ENCODE data around the gene COL26A1.

The COL26A1 gene

DNA sequence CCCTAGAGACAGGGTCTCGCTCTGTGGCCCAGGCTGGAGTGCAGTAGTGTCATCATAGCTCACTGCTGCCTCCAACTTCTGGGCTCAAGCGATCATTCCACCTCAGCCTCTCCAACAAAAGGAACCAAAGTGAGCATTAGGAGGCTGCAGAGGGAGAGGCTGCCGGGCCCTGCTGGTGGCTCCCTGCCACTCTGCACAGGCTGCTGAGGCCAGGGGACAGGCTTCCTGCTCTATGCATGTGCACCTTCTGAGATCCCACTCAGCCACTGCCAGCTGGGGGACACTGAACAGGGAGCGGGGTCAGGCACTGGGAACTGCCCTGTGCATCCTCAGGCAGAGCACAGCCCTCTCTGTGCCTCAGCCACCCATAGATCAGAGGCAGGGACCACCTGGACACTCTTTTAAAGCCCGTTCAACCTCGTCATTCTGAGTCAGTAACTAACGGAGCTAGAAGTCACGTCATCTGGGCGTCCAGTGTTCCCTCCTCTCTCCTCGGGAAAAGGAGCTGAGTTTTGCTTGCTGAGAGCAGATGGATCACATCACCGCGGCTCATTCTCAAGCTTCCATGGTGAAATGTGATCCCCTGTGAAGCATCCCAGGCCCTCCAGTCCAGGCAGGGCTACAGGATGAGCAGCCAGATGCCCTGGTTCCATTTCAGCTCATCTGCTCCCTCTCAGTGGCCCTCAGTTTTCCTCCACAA is 156.8 kb downstream of the COL26A1 start:
- Histone ChIP-seq H3K4me3 (no peak overlapping the region), H3K27ac (no peak overlapping the region)

DNA sequence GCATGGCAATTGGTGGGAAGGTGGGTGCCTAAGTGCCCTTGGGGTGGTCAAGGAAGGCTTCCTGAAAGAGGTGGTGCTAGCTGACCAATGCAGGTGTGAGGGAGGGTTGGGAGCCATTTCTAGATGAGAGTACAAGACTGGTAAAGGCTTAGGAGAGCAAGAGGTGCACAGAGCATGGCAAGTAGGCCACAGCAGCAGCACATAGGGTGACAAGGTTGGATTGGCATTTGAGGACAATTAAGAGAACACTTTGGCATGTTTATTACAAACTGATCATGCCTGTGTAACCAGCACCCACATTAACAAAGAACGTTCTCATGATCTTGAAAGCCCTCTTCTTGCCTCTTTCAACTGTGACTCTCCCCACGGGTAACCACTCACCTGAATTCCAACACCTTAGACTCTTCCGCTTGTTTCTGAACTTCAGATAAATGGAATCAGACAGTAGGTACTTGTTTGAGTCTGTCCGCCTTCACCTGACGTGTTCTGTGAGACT is 158.8 kb downstream of the COL26A1 start:
- Histone ChIP-seq H3K27ac (no peak overlapping the region), H3K4me3 (no peak overlapping the region)

DNA sequence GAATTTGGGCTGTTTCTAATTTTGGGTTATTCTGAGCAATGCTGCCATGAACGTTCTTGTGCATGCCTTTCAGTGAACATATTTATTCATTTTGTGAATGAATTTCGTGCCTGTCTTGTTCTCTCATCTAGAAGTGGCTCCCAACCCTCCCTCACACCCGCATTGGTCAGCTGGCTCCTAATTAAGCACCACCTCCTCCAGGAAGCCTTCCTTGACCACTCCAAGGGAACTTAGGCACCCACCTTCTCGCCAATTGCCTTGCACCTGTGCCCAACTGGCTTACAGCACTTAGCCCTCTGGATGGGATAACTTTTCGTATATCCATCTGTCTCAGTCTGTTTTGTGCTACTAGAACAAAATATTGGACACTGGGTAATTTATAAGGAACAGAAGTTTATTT is 159.3 kb downstream of the COL26A1 start:
- H3K4me3 ChIP-seq, result no peak overlapping the region
- no peak overlapping the region for H3K27ac ChIP-seq

DNA sequence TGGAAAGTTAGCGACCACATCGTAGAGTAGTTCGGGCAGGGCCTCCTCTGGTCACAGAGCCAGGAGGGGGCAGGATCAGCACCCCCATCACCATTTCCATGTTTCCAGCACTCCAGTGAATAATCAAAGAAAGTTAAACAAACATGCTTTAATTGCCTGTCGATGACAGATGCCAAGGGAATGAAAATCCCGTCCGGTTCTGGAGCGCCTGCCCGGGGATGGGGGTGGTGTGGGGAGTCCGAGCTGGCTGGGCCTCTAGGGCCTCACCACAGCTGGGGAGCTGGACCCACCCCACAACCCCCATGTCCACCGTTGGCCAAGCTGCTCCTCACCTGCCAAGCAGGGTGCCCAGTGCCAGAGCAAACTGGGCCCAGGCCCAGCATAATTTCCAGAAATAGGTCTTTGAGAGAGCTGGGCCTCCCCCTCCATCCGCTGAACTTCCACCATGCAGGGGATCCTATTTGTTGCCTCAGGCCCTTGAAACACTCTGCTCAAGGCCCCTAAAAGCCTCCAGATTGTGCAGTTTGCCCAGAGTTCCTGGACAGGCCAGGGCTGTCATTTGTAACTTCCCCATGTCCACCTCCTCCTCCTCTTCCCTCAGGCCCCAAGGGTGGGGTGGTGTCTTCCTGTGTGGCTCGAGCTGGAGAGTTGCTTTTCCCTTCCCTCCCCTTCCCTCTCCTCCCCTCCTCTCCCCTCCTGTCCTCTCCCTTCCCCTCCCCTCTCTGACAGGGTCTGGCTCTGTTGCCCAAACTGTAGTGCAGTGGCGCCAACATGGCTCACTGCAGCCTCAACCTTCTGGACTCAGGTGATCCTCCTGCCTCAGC is 165.4 kb downstream of the COL26A1 start:
- Histone ChIP-seq H3K4me3 (no peak overlapping the region), H3K27ac (no peak overlapping the region)

DNA sequence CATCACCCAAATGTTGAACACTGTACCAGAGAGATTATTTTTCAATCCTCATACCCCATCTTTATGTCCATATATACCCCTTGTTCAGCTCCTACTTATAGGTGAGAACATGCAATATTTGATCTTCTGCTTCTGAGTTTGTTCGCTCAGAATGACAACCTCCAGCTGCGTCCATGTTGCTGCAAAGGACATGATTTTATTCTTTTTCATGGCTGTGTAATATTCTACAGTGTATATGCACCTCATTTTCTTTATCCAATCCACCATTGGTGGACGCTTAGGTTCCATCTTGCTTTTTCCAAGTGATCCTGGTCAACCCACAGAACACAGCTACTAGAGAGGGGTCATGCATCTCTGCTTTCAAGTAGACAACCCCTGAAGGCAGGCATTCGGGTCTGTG is 166.9 kb downstream of the COL26A1 start:
- no peak overlapping the region for H3K4me3 ChIP-seq
- no peak overlapping the region for H3K27ac ChIP-seq

DNA sequence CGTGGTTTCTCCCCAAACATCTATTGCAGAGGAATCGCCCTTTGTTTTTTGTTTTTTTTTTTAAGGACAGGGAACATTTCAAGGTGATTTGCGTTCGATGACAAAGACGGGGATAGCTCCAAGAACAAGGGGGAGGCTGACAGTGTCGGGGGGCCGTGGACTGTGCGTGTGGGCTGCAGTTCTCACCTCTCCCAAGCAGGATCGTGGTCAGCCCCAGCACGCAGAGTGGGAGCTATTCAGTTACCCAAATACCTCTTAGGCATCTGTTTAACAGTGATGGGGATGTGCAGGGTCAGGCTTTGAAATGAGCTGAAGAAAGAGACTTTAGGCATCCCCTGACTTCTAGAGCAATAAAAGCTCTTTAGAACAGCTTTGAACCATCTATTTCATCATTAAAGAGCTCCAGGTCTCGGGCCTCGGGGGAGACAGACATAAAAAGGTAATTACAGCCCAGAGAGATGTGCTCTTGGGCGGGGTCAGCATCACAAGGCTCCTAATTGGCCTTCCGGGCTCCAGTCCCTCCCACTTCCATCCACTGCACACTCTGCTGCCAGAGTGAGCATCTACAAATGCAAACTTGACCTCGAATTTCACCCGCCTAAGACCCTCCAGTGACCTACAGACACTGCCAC is 169.2 kb downstream of the COL26A1 start:
- Histone ChIP-seq H3K27ac (no peak overlapping the region), H3K4me3 (no peak overlapping the region)

DNA sequence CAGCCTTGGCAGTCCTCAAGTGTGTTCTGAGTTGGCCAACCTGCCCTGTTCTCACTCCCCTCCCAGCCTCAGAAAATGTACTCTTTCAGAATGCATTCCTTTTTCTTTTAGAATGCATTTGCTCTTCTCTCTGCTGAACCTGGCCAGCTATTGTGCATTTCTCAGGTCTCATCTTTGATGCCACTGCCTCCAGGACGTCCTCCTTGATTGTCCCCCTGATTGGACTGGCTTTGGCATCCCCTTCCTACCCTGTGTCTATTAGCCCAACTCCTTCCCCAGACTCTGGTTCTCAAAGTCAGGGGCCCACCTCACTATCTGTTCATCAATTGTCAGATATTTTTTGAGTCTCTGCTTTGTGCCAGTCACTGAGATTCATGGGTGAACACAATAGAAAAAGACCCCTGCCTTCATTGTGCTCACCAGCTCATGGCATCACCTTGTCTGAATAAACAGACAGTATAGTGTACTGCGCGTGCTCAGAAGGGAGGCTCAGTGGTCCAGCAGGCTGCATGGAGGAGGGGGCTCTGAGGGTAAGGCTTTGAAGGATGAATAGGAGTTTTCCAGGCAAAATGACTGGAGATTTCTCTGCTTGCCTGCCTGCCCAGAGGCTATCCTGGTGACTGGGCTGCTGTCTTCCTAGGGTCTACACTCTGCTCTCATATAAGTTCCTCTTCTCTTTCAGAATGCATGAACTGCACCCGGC is 169.9 kb downstream of the COL26A1 start:
- Histone ChIP-seq H3K27ac (no peak overlapping the region), H3K4me3 (no peak overlapping the region)

DNA sequence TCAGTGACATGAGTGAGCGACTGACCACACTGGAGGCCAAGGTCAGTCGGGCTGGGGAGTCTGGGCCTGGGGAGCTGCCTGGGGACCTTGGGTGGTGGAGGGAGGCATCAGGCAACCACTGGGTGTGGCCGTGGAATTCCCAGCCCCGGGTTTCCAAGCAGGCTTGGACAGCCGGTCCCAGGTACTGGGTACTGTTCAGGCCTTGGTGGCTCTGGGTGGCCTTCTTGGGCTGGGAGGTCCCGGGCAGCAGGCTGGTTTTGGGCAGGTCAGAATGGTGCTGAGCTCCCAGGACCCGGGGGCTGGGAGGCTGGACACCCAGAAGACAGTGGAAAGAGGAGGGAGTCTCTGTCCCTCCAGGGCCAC is 170.4 kb downstream of the COL26A1 start:
- Histone ChIP-seq H3K27ac (no peak overlapping the region), H3K4me3 (no peak overlapping the region)

DNA sequence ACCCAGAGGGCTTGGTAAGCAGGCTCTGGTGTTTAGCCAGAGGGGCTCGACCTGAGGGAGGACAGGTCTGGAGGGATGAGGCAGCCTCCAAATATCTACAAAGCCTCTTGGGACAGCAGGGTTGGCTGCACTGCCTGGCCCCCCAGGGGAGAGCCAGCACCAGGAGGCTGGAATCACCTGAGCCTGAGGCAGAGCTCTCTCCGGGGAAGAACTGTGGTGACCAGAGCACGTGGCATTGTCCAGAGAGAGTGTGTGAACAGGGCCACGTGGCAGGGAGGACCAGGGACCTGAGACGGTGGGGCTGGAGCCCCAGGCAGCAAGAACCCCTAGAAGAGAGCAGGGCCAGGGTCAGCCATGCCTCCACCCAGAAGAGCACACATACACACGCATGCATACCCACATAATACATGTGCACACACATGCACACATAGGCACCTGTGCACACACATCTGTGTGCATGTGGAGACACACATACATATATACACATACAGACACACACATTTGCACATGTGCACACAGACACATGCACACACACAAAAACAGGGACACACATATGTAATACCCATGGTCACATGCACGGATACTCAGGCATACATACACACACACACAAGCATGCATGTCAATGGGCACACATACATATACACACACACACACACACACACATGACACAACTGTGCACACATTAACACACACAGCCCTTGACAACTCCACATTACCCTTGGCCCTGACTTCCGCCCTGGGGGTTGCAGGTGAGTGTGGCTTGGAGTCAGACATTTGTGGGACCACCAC is 171.5 kb downstream of the COL26A1 start:
- no peak overlapping the region for H3K4me3 ChIP-seq
- no peak overlapping the region for H3K27ac ChIP-seq

DNA sequence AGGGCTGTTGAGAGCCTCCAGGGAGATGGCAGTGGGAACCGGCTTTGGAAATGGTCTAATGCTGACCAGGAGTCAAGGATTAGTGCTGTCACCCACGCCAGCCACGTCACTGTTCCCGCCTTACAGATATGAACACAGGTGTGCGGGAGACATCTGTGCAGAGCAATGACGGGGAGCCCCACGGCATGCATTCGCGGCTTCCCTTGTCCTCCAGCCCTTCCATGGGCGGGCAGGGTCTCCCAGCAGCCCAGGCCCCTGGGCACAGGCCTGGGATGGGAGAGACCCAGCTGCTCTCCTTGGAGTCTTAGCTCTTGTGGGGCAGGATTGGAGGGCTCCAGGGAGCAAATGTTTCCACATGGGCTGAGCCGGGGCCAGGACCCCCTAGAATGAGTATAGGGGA is 172.2 kb downstream of the COL26A1 start:
- Histone ChIP-seq H3K27ac (no peak overlapping the region), H3K4me3 (no peak overlapping the region)

DNA sequence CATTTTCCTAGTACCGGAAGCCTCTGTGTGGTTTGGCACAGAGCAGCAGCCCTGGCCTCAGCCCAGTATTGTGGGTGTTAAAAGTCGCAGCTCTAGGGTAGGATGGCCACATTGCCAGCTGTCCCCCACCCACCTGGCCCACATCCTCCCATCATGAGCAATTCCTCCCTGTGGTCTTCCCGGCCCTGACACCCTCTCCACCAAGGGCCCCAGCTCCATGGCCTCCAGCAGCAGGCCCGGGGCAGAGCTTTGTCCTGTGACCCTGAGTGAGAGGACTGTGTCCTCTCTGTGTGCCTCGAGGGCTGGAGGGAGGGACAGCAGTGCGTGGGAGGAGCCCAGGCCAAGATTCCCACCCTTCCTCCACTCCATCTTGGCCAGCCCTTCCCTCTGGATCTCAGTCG is 172.7 kb downstream of the COL26A1 start:
- H3K4me3 ChIP-seq, result no peak overlapping the region
- H3K27ac ChIP-seq, result no peak overlapping the region

DNA sequence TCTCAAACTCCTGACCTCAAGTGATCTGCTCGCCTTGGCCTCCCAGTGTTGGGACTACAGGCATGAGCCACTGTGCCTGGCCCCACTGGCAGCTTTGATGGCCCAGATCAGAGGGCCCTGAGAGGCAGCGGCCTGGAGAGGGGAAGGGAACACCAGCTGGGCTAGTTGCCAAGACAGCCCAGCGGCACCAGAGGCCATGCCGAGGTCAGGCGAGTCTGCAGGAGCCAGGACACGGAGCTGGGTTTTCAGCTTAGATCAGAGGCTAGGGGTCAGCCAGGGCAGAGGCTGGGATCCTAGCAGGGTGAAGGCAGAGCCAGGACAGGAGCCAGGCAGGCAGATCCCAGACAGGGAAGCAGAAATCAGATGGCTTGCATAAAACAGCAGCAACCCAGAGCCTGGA is 173.6 kb downstream of the COL26A1 start:
- H3K27ac ChIP-seq, result no peak overlapping the region
- H3K4me3 ChIP-seq, result no peak overlapping the region

DNA sequence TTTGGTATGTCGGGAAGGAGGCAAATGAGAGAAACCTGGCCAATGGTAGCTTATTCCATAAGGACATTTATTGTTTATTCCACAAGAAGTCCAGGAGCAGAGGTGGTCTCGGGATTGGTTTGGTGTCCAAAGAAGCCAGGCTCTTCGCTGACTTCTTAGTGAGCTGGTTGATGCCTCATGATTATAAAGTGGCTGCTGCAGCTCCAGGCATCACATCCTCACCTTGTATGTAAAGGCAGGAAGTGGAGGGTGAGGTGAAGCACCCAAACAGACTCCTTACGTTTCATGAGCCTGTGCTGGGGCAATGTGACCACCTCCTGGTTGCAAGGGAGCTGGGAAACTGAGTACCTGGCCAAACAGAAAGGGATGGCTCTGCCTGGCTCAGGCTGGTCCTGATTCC is 174.0 kb downstream of the COL26A1 start:
- Histone ChIP-seq H3K27ac (no peak overlapping the region), H3K4me3 (no peak overlapping the region)

DNA sequence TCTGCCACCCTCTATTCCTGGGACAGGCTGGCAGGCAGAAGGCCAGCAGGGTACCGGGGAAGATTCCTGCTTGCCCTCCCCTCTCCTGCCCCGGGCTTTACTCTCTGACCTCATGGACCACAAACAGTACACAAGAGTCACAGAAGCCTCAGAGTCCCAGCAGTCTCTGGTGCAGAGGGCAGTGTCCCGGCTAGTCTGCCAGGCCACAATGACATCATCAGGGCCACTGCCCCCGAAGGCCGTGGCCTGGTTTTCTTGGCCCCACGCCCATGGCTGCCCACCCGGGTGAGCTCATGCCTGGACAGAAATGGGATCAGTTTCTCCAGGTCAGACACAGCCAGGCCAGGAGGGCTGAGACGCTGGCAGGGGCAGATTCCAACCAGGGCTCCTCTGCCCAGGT is 174.5 kb downstream of the COL26A1 start:
- no peak overlapping the region for H3K27ac ChIP-seq
- no peak overlapping the region for H3K4me3 ChIP-seq

DNA sequence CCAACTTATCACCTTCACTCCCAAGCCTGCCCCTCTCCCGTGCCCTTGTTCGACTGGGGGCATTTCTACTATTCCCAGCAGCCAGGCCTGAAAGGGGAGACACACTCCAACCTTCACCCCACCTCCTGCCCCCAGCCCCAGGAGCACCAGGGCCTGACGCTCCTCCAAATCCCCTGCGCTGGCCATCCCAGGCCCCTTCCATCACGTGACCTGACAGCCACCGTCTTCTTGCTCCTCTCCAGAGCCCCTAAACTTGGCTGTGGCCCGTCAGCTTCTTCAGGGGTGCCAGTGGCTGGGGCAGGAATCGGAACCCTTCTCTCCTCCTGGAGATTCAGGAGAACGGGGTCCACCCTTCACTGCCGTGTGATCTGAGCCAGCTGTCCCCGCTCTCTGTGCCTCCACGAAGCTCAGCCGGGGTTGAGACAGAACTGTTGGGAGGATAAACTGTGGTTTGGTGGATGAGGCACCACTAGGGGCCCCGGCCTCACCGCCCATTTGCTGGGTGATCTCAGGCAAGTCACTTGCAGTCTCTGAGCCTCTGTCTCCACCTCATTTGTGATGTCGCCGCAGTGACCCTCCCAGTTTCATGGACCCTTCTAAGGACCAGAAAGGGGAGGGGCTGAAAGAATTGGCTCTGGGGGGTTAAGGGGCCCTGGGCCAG is 175.4 kb downstream of the COL26A1 start:
- H3K27ac ChIP-seq, result no peak overlapping the region
- H3K4me3 ChIP-seq, result no peak overlapping the region

DNA sequence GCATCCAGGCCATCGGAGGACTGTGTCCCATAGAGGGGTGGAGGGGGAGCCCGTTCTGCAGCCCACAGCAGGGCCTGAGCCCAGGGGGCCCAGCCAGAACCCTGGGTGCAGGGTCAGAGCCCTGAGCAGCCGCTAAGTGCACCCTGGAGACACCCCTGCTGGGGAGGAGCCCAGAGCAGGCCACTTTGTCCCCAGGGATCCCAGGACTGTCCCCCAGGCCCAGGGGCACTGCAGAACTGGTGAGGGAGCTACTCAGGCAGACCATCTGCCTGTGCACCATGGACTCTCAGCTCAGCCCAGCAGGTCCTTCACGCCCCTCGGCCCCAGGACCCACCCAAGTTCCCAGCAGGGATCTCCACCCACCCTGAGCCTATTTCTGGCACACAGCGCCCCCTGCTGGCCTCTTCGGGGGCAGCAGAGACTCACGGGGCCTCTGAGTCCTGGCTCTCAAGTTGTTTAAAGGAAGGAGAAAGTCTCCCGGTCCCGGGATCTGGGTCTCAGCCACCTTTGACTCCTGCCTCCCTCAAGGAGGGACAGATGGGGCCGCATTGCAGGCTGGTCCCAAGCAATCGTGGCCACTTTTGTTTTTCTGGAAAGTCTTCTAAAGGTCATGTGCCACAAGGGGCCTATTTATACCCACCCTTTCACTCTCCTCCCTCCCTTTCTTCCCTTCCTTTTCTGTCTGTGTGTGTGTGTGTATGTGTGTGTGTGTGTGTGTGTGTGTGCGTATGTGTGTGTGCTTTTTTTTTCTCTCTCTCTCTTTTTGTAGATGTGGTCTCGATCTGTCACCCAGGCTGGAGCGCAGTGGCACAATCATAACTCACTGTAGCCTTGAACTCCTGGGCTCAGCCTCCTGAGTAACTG is 176.2 kb downstream of the COL26A1 start:
- no peak overlapping the region for H3K27ac ChIP-seq
- H3K4me3 ChIP-seq, result no peak overlapping the region

DNA sequence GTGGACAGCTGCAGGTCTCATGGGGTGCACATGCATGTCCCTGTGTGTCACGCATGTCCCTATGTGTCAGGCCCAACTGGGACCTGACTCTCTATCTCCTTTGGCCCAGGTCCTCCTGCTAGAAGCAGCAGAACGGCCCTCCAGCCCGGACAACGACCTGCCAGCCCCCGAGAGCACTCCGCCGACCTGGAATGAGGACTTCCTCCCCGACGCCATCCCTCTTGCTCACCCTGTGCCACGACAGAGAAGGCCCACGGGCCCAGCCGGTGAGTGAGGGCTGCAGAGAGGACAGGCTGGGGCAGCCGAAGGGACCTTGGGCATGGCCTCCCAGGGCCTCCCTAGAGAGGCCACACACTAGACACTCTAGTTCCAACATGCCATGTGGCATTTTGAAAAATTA is 177.1 kb downstream of the COL26A1 start:
- Histone ChIP-seq H3K4me3 (no peak overlapping the region), H3K27ac (no peak overlapping the region)

Data from skin epidermis (tissue), 12 donors.